K562 (cell line): ENCODE measurements around the gene EXOC7. TPM values are rescaled to one million over a fixed set of nuclear protein-coding genes. Genes with fewer than 3 reads are reported as not detected.

Source experiments
- microRNA-seq: library from miRNA; unstranded; fragments of <30 nt; microRNA quantifications from one replicate; pipeline ENCODE4, GENCODE V29; 2018; ENCODE audit warnings: borderline microRNAs expressed
- polyA plus RNA-seq, 8 experiments: library from polyadenylated mRNA; depleted of rRNA in 4 of 8; stranded (reverse) in 5 of 8; unstranded in 3 of 8; fragments of >200 nt; fragmentation: Nextera tagmentation in 2 of 8; fragmentation: Illumina TruSeq in 1 of 8; extraction: Ambion mirVana in 2 of 8; extraction: Trizol in 1 of 8; gene quantifications; 2 replicates each; pipeline versions ENCODE4 v1.2.1 to v1.2.3, GENCODE V29; 2011 to 2014; ENCODE audit warnings: inconsistent platforms in 1 of 8, missing spikeins in 1 of 8
- small RNA-seq: library from RNA; depleted of rRNA; stranded (forward); fragments of <200 nt; gene quantifications from one replicate; pipeline ENCODE3, GENCODE V24; 2014
- total RNA-seq, 7 experiments: library from RNA; depleted of rRNA in 6 of 7; stranded (reverse); fragments of >200 nt in 6 of 7; fragmentation: Illumina TruSeq in 2 of 7; extraction: Trizol in 2 of 7; gene quantifications; 2 replicates each; pipeline versions ENCODE4 v1.2.1 to v1.2.3, GENCODE V29; 2011 to 2021; ENCODE audit warnings: low replicate concordance in 1 of 7
- TF ChIP-seq, protein P1 (sequence below): sonication (generic); formaldehyde crosslinking; IDR thresholded peaks from 2 replicates; pipeline ENCODE4 v1.8.0; 2023; ENCODE audit warnings: missing genetic modification reagents, mild to moderate bottlenecking, borderline replicate concordance
- TF ChIP-seq, protein P2 (sequence below): sonication (generic); formaldehyde crosslinking; IDR thresholded peaks from 2 replicates; pipeline ENCODE4 v1.8.0; 2023; ENCODE audit warnings: mild to moderate bottlenecking, missing genetic modification reagents

EXOC7 gene
- total and polyA plus RNA-seq, 9 of the 15 experiments (the other 6 are each of a cell fraction or from before 2014, with no cell fraction given) = 18.6 to 57.0 (median 35.0) TPM

DNA sequence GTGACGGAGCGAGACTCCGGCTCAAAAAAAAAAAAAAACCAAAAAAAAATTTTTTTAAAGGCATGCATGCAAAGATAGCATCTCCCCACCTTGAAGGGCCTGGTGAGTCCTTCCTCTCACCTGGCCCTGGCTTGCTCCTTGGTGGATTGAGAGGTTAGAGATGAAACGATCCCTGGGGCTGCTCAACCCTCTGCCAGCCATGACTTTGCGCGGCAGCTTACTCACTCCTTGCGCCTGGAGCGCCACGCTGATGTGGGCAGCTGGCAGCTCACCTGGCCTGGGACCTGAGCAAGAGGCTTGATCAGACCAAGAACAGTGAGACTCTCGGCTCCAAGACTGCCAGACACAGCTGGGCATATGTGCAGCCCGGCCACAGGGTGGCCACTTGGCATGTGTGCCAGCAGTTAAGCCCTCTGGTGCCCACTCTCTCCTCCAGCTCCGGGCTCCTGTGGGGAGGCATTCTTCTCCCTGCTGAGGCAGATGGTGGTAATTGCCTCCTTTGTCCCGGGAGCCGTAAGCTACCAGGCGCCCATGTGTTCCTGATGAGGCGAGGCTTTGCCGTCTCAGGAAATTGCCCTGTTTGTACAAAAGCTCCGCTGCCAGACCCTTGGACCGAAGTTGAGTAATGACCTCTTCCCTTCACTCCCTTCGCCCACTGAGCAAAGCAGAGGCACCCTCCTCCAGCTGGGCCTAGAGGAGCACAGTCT is 71.4 kb downstream of the EXOC7 start (continued):
- TF ChIP-seq, protein P1, sequence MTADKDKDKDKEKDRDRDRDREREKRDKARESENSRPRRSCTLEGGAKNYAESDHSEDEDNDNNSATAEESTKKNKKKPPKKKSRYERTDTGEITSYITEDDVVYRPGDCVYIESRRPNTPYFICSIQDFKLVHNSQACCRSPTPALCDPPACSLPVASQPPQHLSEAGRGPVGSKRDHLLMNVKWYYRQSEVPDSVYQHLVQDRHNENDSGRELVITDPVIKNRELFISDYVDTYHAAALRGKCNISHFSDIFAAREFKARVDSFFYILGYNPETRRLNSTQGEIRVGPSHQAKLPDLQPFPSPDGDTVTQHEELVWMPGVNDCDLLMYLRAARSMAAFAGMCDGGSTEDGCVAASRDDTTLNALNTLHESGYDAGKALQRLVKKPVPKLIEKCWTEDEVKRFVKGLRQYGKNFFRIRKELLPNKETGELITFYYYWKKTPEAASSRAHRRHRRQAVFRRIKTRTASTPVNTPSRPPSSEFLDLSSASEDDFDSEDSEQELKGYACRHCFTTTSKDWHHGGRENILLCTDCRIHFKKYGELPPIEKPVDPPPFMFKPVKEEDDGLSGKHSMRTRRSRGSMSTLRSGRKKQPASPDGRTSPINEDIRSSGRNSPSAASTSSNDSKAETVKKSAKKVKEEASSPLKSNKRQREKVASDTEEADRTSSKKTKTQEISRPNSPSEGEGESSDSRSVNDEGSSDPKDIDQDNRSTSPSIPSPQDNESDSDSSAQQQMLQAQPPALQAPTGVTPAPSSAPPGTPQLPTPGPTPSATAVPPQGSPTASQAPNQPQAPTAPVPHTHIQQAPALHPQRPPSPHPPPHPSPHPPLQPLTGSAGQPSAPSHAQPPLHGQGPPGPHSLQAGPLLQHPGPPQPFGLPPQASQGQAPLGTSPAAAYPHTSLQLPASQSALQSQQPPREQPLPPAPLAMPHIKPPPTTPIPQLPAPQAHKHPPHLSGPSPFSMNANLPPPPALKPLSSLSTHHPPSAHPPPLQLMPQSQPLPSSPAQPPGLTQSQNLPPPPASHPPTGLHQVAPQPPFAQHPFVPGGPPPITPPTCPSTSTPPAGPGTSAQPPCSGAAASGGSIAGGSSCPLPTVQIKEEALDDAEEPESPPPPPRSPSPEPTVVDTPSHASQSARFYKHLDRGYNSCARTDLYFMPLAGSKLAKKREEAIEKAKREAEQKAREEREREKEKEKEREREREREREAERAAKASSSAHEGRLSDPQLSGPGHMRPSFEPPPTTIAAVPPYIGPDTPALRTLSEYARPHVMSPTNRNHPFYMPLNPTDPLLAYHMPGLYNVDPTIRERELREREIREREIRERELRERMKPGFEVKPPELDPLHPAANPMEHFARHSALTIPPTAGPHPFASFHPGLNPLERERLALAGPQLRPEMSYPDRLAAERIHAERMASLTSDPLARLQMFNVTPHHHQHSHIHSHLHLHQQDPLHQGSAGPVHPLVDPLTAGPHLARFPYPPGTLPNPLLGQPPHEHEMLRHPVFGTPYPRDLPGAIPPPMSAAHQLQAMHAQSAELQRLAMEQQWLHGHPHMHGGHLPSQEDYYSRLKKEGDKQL (CRISPR knock-in tag) = no peak
- TF ChIP-seq, protein P2, sequence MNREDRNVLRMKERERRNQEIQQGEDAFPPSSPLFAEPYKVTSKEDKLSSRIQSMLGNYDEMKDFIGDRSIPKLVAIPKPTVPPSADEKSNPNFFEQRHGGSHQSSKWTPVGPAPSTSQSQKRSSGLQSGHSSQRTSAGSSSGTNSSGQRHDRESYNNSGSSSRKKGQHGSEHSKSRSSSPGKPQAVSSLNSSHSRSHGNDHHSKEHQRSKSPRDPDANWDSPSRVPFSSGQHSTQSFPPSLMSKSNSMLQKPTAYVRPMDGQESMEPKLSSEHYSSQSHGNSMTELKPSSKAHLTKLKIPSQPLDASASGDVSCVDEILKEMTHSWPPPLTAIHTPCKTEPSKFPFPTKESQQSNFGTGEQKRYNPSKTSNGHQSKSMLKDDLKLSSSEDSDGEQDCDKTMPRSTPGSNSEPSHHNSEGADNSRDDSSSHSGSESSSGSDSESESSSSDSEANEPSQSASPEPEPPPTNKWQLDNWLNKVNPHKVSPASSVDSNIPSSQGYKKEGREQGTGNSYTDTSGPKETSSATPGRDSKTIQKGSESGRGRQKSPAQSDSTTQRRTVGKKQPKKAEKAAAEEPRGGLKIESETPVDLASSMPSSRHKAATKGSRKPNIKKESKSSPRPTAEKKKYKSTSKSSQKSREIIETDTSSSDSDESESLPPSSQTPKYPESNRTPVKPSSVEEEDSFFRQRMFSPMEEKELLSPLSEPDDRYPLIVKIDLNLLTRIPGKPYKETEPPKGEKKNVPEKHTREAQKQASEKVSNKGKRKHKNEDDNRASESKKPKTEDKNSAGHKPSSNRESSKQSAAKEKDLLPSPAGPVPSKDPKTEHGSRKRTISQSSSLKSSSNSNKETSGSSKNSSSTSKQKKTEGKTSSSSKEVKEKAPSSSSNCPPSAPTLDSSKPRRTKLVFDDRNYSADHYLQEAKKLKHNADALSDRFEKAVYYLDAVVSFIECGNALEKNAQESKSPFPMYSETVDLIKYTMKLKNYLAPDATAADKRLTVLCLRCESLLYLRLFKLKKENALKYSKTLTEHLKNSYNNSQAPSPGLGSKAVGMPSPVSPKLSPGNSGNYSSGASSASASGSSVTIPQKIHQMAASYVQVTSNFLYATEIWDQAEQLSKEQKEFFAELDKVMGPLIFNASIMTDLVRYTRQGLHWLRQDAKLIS (CRISPR knock-in tag) = no peak

Small RNA genes within 50 kb of the gene (microRNA-seq; reads per million reads assigned to microRNA genes)
- gene MIR6868 = 0.73 reads per million

Small RNA genes within 50 kb of the gene (small RNA-seq; reads per million reads assigned to genes)
- 0.18 reads per million for gene MIR6868

Other genes with a start within 250 kb of the EXOC7 start
Only the 7 nearest of the 16 such genes appear.
- 21.7 and 22.9 TPM in 2 replicates for gene TEN1, start 124.5 kb downstream of the EXOC7 start, total RNA-seq (2014; rRNA removed)
- gene TEN1, start 124.5 kb downstream of the EXOC7 start, total RNA-seq (2014; rRNA removed; fragmentation: Illumina TruSeq; extraction: Trizol) = 3.3 and 4.5 TPM in 2 replicates
- gene TEN1, start 124.5 kb downstream of the EXOC7 start, total RNA-seq (2015; rRNA removed; fragmentation: Illumina TruSeq; extraction: Trizol) = 11.9 and 12.2 TPM in 2 replicates
- 14.2 and 14.6 TPM in 2 replicates for gene TEN1, start 124.5 kb downstream of the EXOC7 start, total RNA-seq (2021)
- 10.1 and 13.0 TPM in 2 replicates for gene TEN1, start 124.5 kb downstream of the EXOC7 start, polyA plus RNA-seq (2011; rRNA removed)
- gene TEN1, start 124.5 kb downstream of the EXOC7 start, polyA plus RNA-seq (2014; fragmentation: Illumina TruSeq; extraction: Trizol) = 8.8 and 16.2 TPM in 2 replicates
- 1 to 10 TPM; 1.3 to 3.3 TPM for gene TEN1, start 124.5 kb downstream of the EXOC7 start, polyA plus RNA-seq (2014; fragmentation: Nextera tagmentation; extraction: Ambion mirVana)
- 20.4 and 25.7 TPM in 2 replicates for gene TEN1, start 124.5 kb downstream of the EXOC7 start, polyA plus RNA-seq (2014; rRNA removed)
- 1.3 and 6.0 TPM in 2 replicates for gene CDK3, start 102.9 kb downstream of the EXOC7 start, total RNA-seq (2014; rRNA removed)
- gene CDK3, start 102.9 kb downstream of the EXOC7 start, total RNA-seq (2014; rRNA removed; fragmentation: Illumina TruSeq; extraction: Trizol) = 1.1 and 2.8 TPM in 2 replicates
- gene CDK3, start 102.9 kb downstream of the EXOC7 start, total RNA-seq (2015; rRNA removed; fragmentation: Illumina TruSeq; extraction: Trizol) = 4.0 and 4.3 TPM in 2 replicates
- gene CDK3, start 102.9 kb downstream of the EXOC7 start, total RNA-seq (2021) = 5.0 and 5.4 TPM in 2 replicates
- gene CDK3, start 102.9 kb downstream of the EXOC7 start, polyA plus RNA-seq (2011; rRNA removed) = 5.7 and 8.0 TPM in 2 replicates
- gene CDK3, start 102.9 kb downstream of the EXOC7 start, polyA plus RNA-seq (2014; fragmentation: Illumina TruSeq; extraction: Trizol) = 4.7 TPM in 2 replicates
- under 1 TPM; 0.55 to 0.94 TPM for gene CDK3, start 102.9 kb downstream of the EXOC7 start, polyA plus RNA-seq (2014; fragmentation: Nextera tagmentation; extraction: Ambion mirVana)
- gene CDK3, start 102.9 kb downstream of the EXOC7 start, polyA plus RNA-seq (2014; rRNA removed) = 8.2 and 10.6 TPM in 2 replicates
- 0.04 and 0.18 TPM in 2 replicates for gene EVPL, start 76.5 kb downstream of the EXOC7 start, total RNA-seq (2014; rRNA removed)
- not detected in 2 replicates for gene EVPL, start 76.5 kb downstream of the EXOC7 start, total RNA-seq (2014; rRNA removed; fragmentation: Illumina TruSeq; extraction: Trizol)
- gene EVPL, start 76.5 kb downstream of the EXOC7 start, total RNA-seq (2015; rRNA removed; fragmentation: Illumina TruSeq; extraction: Trizol) = 0.18 TPM in 1 of 2 replicates, not detected in the other
- 0.11 and 0.13 TPM in 2 replicates for gene EVPL, start 76.5 kb downstream of the EXOC7 start, total RNA-seq (2021)
- gene EVPL, start 76.5 kb downstream of the EXOC7 start, polyA plus RNA-seq (2011; rRNA removed) = not detected in 2 replicates
- gene EVPL, start 76.5 kb downstream of the EXOC7 start, polyA plus RNA-seq (2014; fragmentation: Illumina TruSeq; extraction: Trizol) = not detected in 2 replicates
- not detected for gene EVPL, start 76.5 kb downstream of the EXOC7 start, polyA plus RNA-seq (2014; fragmentation: Nextera tagmentation; extraction: Ambion mirVana)
- gene EVPL, start 76.5 kb downstream of the EXOC7 start, polyA plus RNA-seq (2014; rRNA removed) = 0.08 TPM in 1 of 2 replicates, not detected in the other
- 29.8 and 35.3 TPM in 2 replicates for gene SRP68, start 31.3 kb downstream of the EXOC7 start, total RNA-seq (2014; rRNA removed)
- 32.4 and 33.8 TPM in 2 replicates for gene SRP68, start 31.3 kb downstream of the EXOC7 start, total RNA-seq (2014; rRNA removed; fragmentation: Illumina TruSeq; extraction: Trizol)
- gene SRP68, start 31.3 kb downstream of the EXOC7 start, total RNA-seq (2015; rRNA removed; fragmentation: Illumina TruSeq; extraction: Trizol) = 33.6 and 36.2 TPM in 2 replicates
- gene SRP68, start 31.3 kb downstream of the EXOC7 start, total RNA-seq (2021) = 73.5 and 77.4 TPM in 2 replicates
- gene SRP68, start 31.3 kb downstream of the EXOC7 start, polyA plus RNA-seq (2011; rRNA removed) = 79.6 and 93.4 TPM in 2 replicates
- gene SRP68, start 31.3 kb downstream of the EXOC7 start, polyA plus RNA-seq (2014; fragmentation: Illumina TruSeq; extraction: Trizol) = 85.7 and 92.6 TPM in 2 replicates
- gene SRP68, start 31.3 kb downstream of the EXOC7 start, polyA plus RNA-seq (2014; fragmentation: Nextera tagmentation; extraction: Ambion mirVana) = 10 to 100 TPM; 29.4 to 31.4 TPM
- gene SRP68, start 31.3 kb downstream of the EXOC7 start, polyA plus RNA-seq (2014; rRNA removed) = 62.8 and 63.5 TPM in 2 replicates
- gene GALR2, start 29.0 kb downstream of the EXOC7 start, total RNA-seq (2014; rRNA removed) = not detected in 2 replicates
- not detected in 2 replicates for gene GALR2, start 29.0 kb downstream of the EXOC7 start, total RNA-seq (2014; rRNA removed; fragmentation: Illumina TruSeq; extraction: Trizol)
- not detected in 2 replicates for gene GALR2, start 29.0 kb downstream of the EXOC7 start, total RNA-seq (2015; rRNA removed; fragmentation: Illumina TruSeq; extraction: Trizol)
- not detected in 2 replicates for gene GALR2, start 29.0 kb downstream of the EXOC7 start, total RNA-seq (2021)
- not detected in 2 replicates for gene GALR2, start 29.0 kb downstream of the EXOC7 start, polyA plus RNA-seq (2011; rRNA removed)
- not detected in 2 replicates for gene GALR2, start 29.0 kb downstream of the EXOC7 start, polyA plus RNA-seq (2014; fragmentation: Illumina TruSeq; extraction: Trizol)
- not detected for gene GALR2, start 29.0 kb downstream of the EXOC7 start, polyA plus RNA-seq (2014; fragmentation: Nextera tagmentation; extraction: Ambion mirVana)
- 0.34 TPM in 1 of 2 replicates, not detected in the other for gene GALR2, start 29.0 kb downstream of the EXOC7 start, polyA plus RNA-seq (2014; rRNA removed)
- not detected in 2 replicates for gene ZACN, start 24.6 kb downstream of the EXOC7 start, total RNA-seq (2014; rRNA removed)
- not detected in 2 replicates for gene ZACN, start 24.6 kb downstream of the EXOC7 start, total RNA-seq (2014; rRNA removed; fragmentation: Illumina TruSeq; extraction: Trizol)
- not detected in 2 replicates for gene ZACN, start 24.6 kb downstream of the EXOC7 start, total RNA-seq (2015; rRNA removed; fragmentation: Illumina TruSeq; extraction: Trizol)
- 0.07 TPM in 1 of 2 replicates, not detected in the other for gene ZACN, start 24.6 kb downstream of the EXOC7 start, total RNA-seq (2021)
- not detected in 2 replicates for gene ZACN, start 24.6 kb downstream of the EXOC7 start, polyA plus RNA-seq (2011; rRNA removed)
- gene ZACN, start 24.6 kb downstream of the EXOC7 start, polyA plus RNA-seq (2014; fragmentation: Illumina TruSeq; extraction: Trizol) = not detected in 2 replicates
- not detected for gene ZACN, start 24.6 kb downstream of the EXOC7 start, polyA plus RNA-seq (2014; fragmentation: Nextera tagmentation; extraction: Ambion mirVana)
- gene ZACN, start 24.6 kb downstream of the EXOC7 start, polyA plus RNA-seq (2014; rRNA removed) = not detected in 2 replicates
- gene FOXJ1, start 37.5 kb upstream of the EXOC7 start, total RNA-seq (2014; rRNA removed) = not detected in 2 replicates
- not detected in 2 replicates for gene FOXJ1, start 37.5 kb upstream of the EXOC7 start, total RNA-seq (2014; rRNA removed; fragmentation: Illumina TruSeq; extraction: Trizol)
- gene FOXJ1, start 37.5 kb upstream of the EXOC7 start, total RNA-seq (2015; rRNA removed; fragmentation: Illumina TruSeq; extraction: Trizol) = not detected in 2 replicates
- 0.07 TPM in 2 replicates for gene FOXJ1, start 37.5 kb upstream of the EXOC7 start, total RNA-seq (2021)
- gene FOXJ1, start 37.5 kb upstream of the EXOC7 start, polyA plus RNA-seq (2011; rRNA removed) = not detected in 2 replicates
- gene FOXJ1, start 37.5 kb upstream of the EXOC7 start, polyA plus RNA-seq (2014; fragmentation: Illumina TruSeq; extraction: Trizol) = not detected in 2 replicates
- gene FOXJ1, start 37.5 kb upstream of the EXOC7 start, polyA plus RNA-seq (2014; fragmentation: Nextera tagmentation; extraction: Ambion mirVana) = not detected
- gene FOXJ1, start 37.5 kb upstream of the EXOC7 start, polyA plus RNA-seq (2014; rRNA removed) = not detected in 2 replicates